B cell (primary cell): ENCODE data around the gene SMIM36. TPM values are rescaled to one million over a fixed set of nuclear protein-coding genes. Genes with fewer than 3 reads are reported as not detected.

ENCODE experiments used
- ATAC-seq: fragments of 200-7000 bp; cut with Tn5 transposase; one replicate; pipeline ENCODE4 v1.10.0; 2021; ENCODE audit warnings: low read depth, mild to moderate bottlenecking, moderate number of reproducible peaks, moderate library complexity
- CTCF ChIA-PET: fragments of 350-600 bp; sonication (Branson Sonifier 250); formaldehyde crosslinking; loops from one replicate; lab custom pipeline; 2021; ENCODE audit warnings: antibody characterized with exemption, inconsistent platforms; lab: Charles Lee
- POLR2A ChIA-PET: fragments of 350-600 bp; sonication (Branson Sonifier 250); formaldehyde crosslinking; loops from one replicate; lab custom pipeline; 2021; ENCODE audit warnings: antibody characterized with exemption; lab: Charles Lee
- DNase-seq: peaks from one replicate; pipeline ENCODE4 v3.0.0; 2013
- H2AFZ ChIP-seq: 2 replicates; pipeline ENCODE4 v1.6.1; 2012; ENCODE audit warnings: mild to moderate bottlenecking, low read depth, low read length; ENCODE audit not compliant: insufficient read depth, poor library complexity, severe bottlenecking
- H3K27ac ChIP-seq, 2 donors: 1 replicate in 1 of 2; 2 replicates in 1 of 2; pipeline ENCODE4 v1.5.1; 2012 to 2013; ENCODE audit warnings: low read length in 2 of 2, mild to moderate bottlenecking in 2 of 2, moderate library complexity in 1 of 2
- H3K27me3 ChIP-seq, 4 experiments: fragments of 200-600 bp in 1 of 4; sonication (generic) in 1 of 4; replicated peaks in 1 of 4; 1 replicate in 2 of 4; 2 replicates in 2 of 4; pipeline versions ENCODE4 v1.6.1 to v1.7.0; 2013 to 2016; ENCODE audit warnings: low read length in 3 of 4, mild to moderate bottlenecking in 2 of 4, mixed read lengths in 1 of 4, moderate library complexity in 1 of 4; ENCODE audit not compliant: insufficient read depth in 4 of 4, control insufficient read depth in 3 of 4; ENCODE audit errors: control extremely low read depth in 1 of 4
- H3K36me3 ChIP-seq, 2 experiments: replicated peaks in 1 of 2; 1 replicate in 1 of 2; 2 replicates in 1 of 2; pipeline versions ENCODE4 v1.6.1 to v1.7.1; 2013; ENCODE audit warnings: low read length in 1 of 2; ENCODE audit not compliant: insufficient read depth in 2 of 2, control insufficient read depth in 1 of 2; ENCODE audit errors: control extremely low read depth in 1 of 2, extremely low read depth in 1 of 2
- H3K4me1 ChIP-seq, 2 donors: fragments of 200-600 bp in 1 of 2; sonication (generic) in 1 of 2; 1 replicate in 1 of 2; 2 replicates in 1 of 2; pipeline versions ENCODE4 v1.5.1 to v1.6.1; 2013 to 2017; ENCODE audit warnings: low read length in 2 of 2; ENCODE audit not compliant: control insufficient read depth in 2 of 2, insufficient read depth in 2 of 2
- H3K4me2 ChIP-seq: replicated peaks from 2 replicates; pipeline ENCODE3; 2012; ENCODE audit warnings: mild to moderate bottlenecking, low read depth, low read length; ENCODE audit not compliant: poor library complexity, severe bottlenecking
- H3K4me3 ChIP-seq, 5 experiments: fragments of 200-600 bp in 1 of 5; sonication (generic) in 1 of 5; 1 replicate in 3 of 5; 2 replicates in 2 of 5; pipeline versions ENCODE4 v1.5.1 to v1.7.0; 2011 to 2016; ENCODE audit warnings: low read length in 4 of 5, mild to moderate bottlenecking in 4 of 5, low read depth in 2 of 5, control low read depth in 1 of 5, moderate library complexity in 1 of 5; ENCODE audit not compliant: insufficient read depth in 1 of 5; ENCODE audit errors: control extremely low read depth in 1 of 5, extremely low read depth in 1 of 5
- H3K79me2 ChIP-seq: fragments of 200-600 bp; sonication (generic); one replicate; pipeline ENCODE4 v1.6.0; 2016; ENCODE audit warnings: low read length; ENCODE audit not compliant: control insufficient read depth, insufficient read depth
- H3K9ac ChIP-seq: fragments of 200-600 bp; sonication (generic); 2 replicates; pipeline ENCODE4 v1.6.1; 2017; ENCODE audit warnings: mild to moderate bottlenecking, low read length, moderate library complexity
- H3K9me3 ChIP-seq, 3 donors: one replicate each; pipeline versions ENCODE4 v1.6.1 to v1.7.1; 2013; ENCODE audit warnings: low read length in 2 of 3; ENCODE audit not compliant: control insufficient read depth in 2 of 3, insufficient read depth in 1 of 3; ENCODE audit errors: control extremely low read depth in 1 of 3
- H4K20me1 ChIP-seq: 2 replicates; pipeline ENCODE4 v1.6.0; 2012; ENCODE audit warnings: mild to moderate bottlenecking, low read length; ENCODE audit not compliant: insufficient read depth, control insufficient read depth, poor library complexity, severe bottlenecking
- H3K27ac Mint-ChIP-seq: one replicate; pipeline ENCODE4 v1.8.0; 2021; ENCODE audit warnings: mixed read lengths
- H3K27me3 Mint-ChIP-seq: one replicate; pipeline ENCODE4 v1.8.0; 2021; ENCODE audit warnings: mixed read lengths
- H3K4me1 Mint-ChIP-seq: one replicate; pipeline ENCODE4 v1.8.0; 2021; ENCODE audit warnings: mixed read lengths
- H3K4me3 Mint-ChIP-seq: one replicate; pipeline ENCODE4 v1.8.0; 2021; ENCODE audit warnings: mixed read lengths
- H3K9me3 Mint-ChIP-seq: one replicate; pipeline ENCODE4 v1.8.0; 2022; ENCODE audit warnings: mixed read lengths; ENCODE audit not compliant: insufficient read depth
- CTCF ChIP-seq: fragments of 200-600 bp; IDR thresholded peaks from one replicate; pipeline ENCODE4 v1.8.0; 2022; ENCODE audit warnings: antibody characterized with exemption, mild to moderate bottlenecking
- EZH2 ChIP-seq: IDR thresholded peaks from 2 replicates; pipeline ENCODE4 v1.6.1; 2012; ENCODE audit warnings: borderline replicate concordance, low read depth, mild to moderate bottlenecking, moderate library complexity, low read length; ENCODE audit not compliant: insufficient read depth, poor library complexity, severe bottlenecking
- WGBS: methylation state at CpG from one replicate; pipeline ENCODE4 v1.1.5; 2013; ENCODE audit warnings: missing lambda C conversion rate; ENCODE audit not compliant: insufficient coverage; 5-methylcytosine and 5-hydroxymethylcytosine counted together
- intact Hi-C: fragments of 100-400 bp; cut with micrococcal nuclease; formaldehyde crosslinking; loops from one replicate; pipeline ENCODE4 v1.10.0; 2022
- polyA plus RNA-seq: library from polyadenylated mRNA; depleted of rRNA; stranded (reverse); fragments of >200 nt; gene quantifications from 2 replicates; pipeline ENCODE4 v1.2.3, GENCODE V29; 2012
- total RNA-seq, 2 donors: library from RNA; stranded (reverse); fragments of 120-200 nt in 1 of 2; gene quantifications; 1 replicate in 1 of 2; 2 replicates in 1 of 2; pipeline versions ENCODE4 v1.2.3 to v1.2.4, GENCODE V29; 2013 to 2022

Gene SMIM36
- total and polyA plus RNA-seq, 2 donors (not counting 1 experiment from before 2014, with no cell fraction given): not detected

GRCh38 chr17:55434721-55435120, 76.5 kb downstream of the SMIM36 start:
- Histone ChIP-seq H3K4me2 (no peak overlapping the region), H3K36me3 (no peaks in the 10 kb centered on the region), H3K4me3 (no peak overlapping the region), H2AFZ (no peak overlapping the region), H3K9me3 (no peaks in the 10 kb centered on the region), H3K27me3 (no peaks in the 10 kb centered on the region), H3K27ac (no peak overlapping the region), H4K20me1 (no peaks in the 10 kb centered on the region), H3K9ac (no peak overlapping the region), H3K79me2 (no peaks in the 10 kb centered on the region), H3K4me1 (peaks cover 20 to 22% of the 10 kb centered on the region in 2 donors)
- WGBS: no CpG with 5 or more reads among the region's 1 CpG
- ChIA-PET CTCF (interaction anchor here (2.5 kb wide), 1 partner anchor 14 kb away, joined by 16 read pairs; the partner anchor contains the start of gene MMD), POLR2A (interaction anchor here (1.7 kb wide), 1 partner anchor 13 kb away, joined by 8 read pairs; the partner anchor contains the start of gene MMD)
- TF ChIP-seq EZH2: no peak
- TF ChIP-seq CTCF: no peak
- ATAC-seq (no peak), DNase-seq (no peak)
- H3K27ac Mint-ChIP-seq: no peak overlapping the region
- peaks cover 41% of the 10 kb centered on the region for H3K4me1 Mint-ChIP-seq
- intact Hi-C loops: no loop called here
- no peaks in the 10 kb centered on the region for H3K9me3 Mint-ChIP-seq
- H3K27me3 Mint-ChIP-seq: no peaks in the 10 kb centered on the region
- H3K4me3 Mint-ChIP-seq: no peak overlapping the region

- CTCF ChIA-PET: interaction anchor here (0.7 to 1.7 kb wide), 2 partner anchors 13 to 77 kb away, joined by 3 to 5 read pairs; no protein-coding TSS in a partner anchor
- 100% methylated on average over 4 of the region's 7 CpGs for WGBS
- POLR2A ChIA-PET: interaction anchor here (1.7 kb wide), 1 partner anchor 13 kb away, joined by 8 read pairs; the partner anchor contains the start of gene MMD
Measured at GRCh38 chr17:55433629-55434422, 77.4 kb downstream of the SMIM36 start.

More at GRCh38 chr17:55433629-55434422, 77.4 kb downstream of the SMIM36 start:
- no peak overlapping the region for H3K9ac ChIP-seq
- no peak overlapping the region for H3K27ac ChIP-seq
- no peak overlapping the region for H3K4me3 ChIP-seq
- TF ChIP-seq CTCF (no peak), EZH2 (no peak)
- H3K79me2 ChIP-seq: no peaks in the 10 kb centered on the region
- H3K27me3 ChIP-seq: no peaks in the 10 kb centered on the region
- Mint-ChIP-seq H3K4me1 (peaks cover 38% of the 10 kb centered on the region), H3K9me3 (no peaks in the 10 kb centered on the region), H3K4me3 (no peak overlapping the region), H3K27ac (no peak overlapping the region), H3K27me3 (no peaks in the 10 kb centered on the region)
- no peak for ATAC-seq
- intact Hi-C loops: no loop called here
- no peak overlapping the region for H3K4me2 ChIP-seq
- no peaks in the 10 kb centered on the region for H4K20me1 ChIP-seq
- DNase-seq: no peak
- no peaks in the 10 kb centered on the region for H3K36me3 ChIP-seq
- H3K4me1 ChIP-seq: peaks cover 20% of the 10 kb centered on the region in 2 donors
- H2AFZ ChIP-seq: no peak overlapping the region
- H3K9me3 ChIP-seq: no peaks in the 10 kb centered on the region
